Hepatocyte (in vitro differentiated cells): Measurements from ENCODE around the gene AUTS2. TPM values are rescaled to one million over a fixed set of nuclear protein-coding genes. Genes with fewer than 3 reads are reported as not detected.

Experiments
- DNase-seq: peaks from one replicate; pipeline ENCODE4 v3.0.0-alpha.2; 2016; ENCODE audit warnings: low spot score
- H2AFZ ChIP-seq: fragments of 200-600 bp; sonication (generic); 2 replicates; pipeline ENCODE4 v1.6.0; 2016; ENCODE audit warnings: antibody characterized with exemption, mild to moderate bottlenecking
- H3K27ac ChIP-seq: fragments of 200-600 bp; sonication (generic); 2 replicates; pipeline ENCODE4 v1.5.1; 2016; ENCODE audit warnings: mild to moderate bottlenecking
- H3K27me3 ChIP-seq: fragments of 200-600 bp; sonication (generic); 2 replicates; pipeline ENCODE4 v1.6.1; 2016
- H3K36me3 ChIP-seq: fragments of 200-600 bp; sonication (generic); replicated peaks from 2 replicates; pipeline ENCODE4 v1.5.1; 2016; ENCODE audit warnings: low read depth; ENCODE audit not compliant: insufficient read depth
- H3K4me1 ChIP-seq: fragments of 200-600 bp; sonication (generic); 2 replicates; pipeline ENCODE4 v1.5.1; 2016; ENCODE audit warnings: mild to moderate bottlenecking, moderate library complexity; ENCODE audit not compliant: insufficient read depth
- H3K4me2 ChIP-seq: fragments of 200-600 bp; sonication (generic); 2 replicates; pipeline ENCODE4 v1.6.0; 2016
- H3K4me3 ChIP-seq: fragments of 200-600 bp; sonication (generic); 2 replicates; pipeline ENCODE4 v1.5.1; 2016; ENCODE audit warnings: mild to moderate bottlenecking
- H3K79me2 ChIP-seq: fragments of 200-600 bp; sonication (generic); 2 replicates; pipeline ENCODE4 v1.6.0; 2017; ENCODE audit warnings: mild to moderate bottlenecking
- H3K9me2 ChIP-seq: fragments of 200-600 bp; sonication (generic); replicated peaks from 2 replicates; pipeline ENCODE4 v1.6.0; 2017; ENCODE audit warnings: mild to moderate bottlenecking; ENCODE audit not compliant: insufficient read depth
- H3K9me3 ChIP-seq: fragments of 200-600 bp; sonication (generic); 2 replicates; pipeline ENCODE4 v1.5.1; 2016; ENCODE audit warnings: low read depth, mild to moderate bottlenecking
- H4K20me1 ChIP-seq: fragments of 200-600 bp; sonication (generic); 2 replicates; pipeline ENCODE4 v1.6.0; 2016; ENCODE audit warnings: mild to moderate bottlenecking; ENCODE audit not compliant: insufficient read depth, poor library complexity, severe bottlenecking
- EZH2 ChIP-seq: fragments of 200-600 bp; sonication (generic); IDR thresholded peaks from 2 replicates; pipeline ENCODE4 v1.6.1; 2016; ENCODE audit warnings: antibody characterized with exemption, mild to moderate bottlenecking, borderline replicate concordance
- EZH2phosphoT487 ChIP-seq: fragments of 200-600 bp; sonication (generic); IDR thresholded peaks from one replicate; pipeline ENCODE4 v1.6.1; 2018; ENCODE audit warnings: antibody characterized with exemption, mild to moderate bottlenecking, low read depth, moderate library complexity; ENCODE audit not compliant: unreplicated experiment, severe bottlenecking
- WGBS: methylation state at CpG from one replicate; pipeline ENCODE4 v1.1.6; 2016; ENCODE audit warnings: low lambda C conversion rate; ENCODE audit errors: missing lambda C conversion rate; 5-methylcytosine and 5-hydroxymethylcytosine counted together
- polyA plus RNA-seq: library from polyadenylated mRNA; unstranded; fragments of >200 nt; fragmentation: Nextera tagmentation; extraction: Ambion mirVana; gene quantifications from 2 replicates; pipeline ENCODE4 v1.2.1, GENCODE V29; 2016
- total RNA-seq: library from RNA; depleted of rRNA; stranded (reverse); fragments of >200 nt; gene quantifications from 2 replicates; pipeline ENCODE4 v1.2.3, GENCODE V29; 2014
- TF ChIP-seq, protein P1 (sequence below): fragments of 200-600 bp; sonication (generic); IDR thresholded peaks from 2 replicates; pipeline ENCODE4 v1.5.1; 2016; ENCODE audit warnings: antibody characterized with exemption, mild to moderate bottlenecking; ENCODE audit not compliant: poor library complexity

The AUTS2 gene
- total and polyA plus RNA-seq, 2 experiments from 2014 or later = 34.4 to 40.9 TPM

DNA sequence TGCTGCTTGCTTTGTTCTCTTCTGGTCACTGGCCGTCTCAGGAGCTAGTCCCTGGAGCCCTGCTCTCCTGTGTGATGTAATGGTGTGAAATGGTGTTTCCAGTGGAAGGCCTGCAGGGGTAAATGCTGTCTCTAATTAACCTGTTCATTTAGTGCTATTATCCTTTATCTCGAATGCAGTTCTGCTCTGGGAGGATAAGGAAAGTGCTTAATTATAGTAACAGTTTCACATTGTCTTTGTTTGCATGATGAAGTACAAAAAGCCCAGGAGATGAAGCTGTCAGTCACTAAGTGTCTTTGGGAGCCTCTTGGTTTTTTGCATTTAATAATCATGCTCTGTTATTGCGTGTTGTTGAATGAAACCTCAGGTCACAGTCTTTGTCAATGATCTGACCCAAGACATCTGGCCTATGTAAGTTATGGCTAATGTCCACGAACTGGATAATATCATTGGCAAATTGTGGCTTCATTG is 778.3 kb downstream of the AUTS2 start:
- DNase-seq = no peak
- Histone ChIP-seq H2AFZ (no peak overlapping the region), H3K4me3 (no peak overlapping the region), H4K20me1 (no peaks in the 10 kb centered on the region), H3K4me1 (no peaks in the 10 kb centered on the region), H3K4me2 (no peak overlapping the region), H3K27me3 (no peaks in the 10 kb centered on the region), H3K36me3 (no peaks in the 10 kb centered on the region), H3K27ac (no peak overlapping the region), H3K9me2 (no peaks in the 10 kb centered on the region), H3K79me2 (no peaks in the 10 kb centered on the region), H3K9me3 (no peaks in the 10 kb centered on the region)
- TF ChIP-seq EZH2phosphoT487 = no peak
- TF ChIP-seq, protein P1, sequence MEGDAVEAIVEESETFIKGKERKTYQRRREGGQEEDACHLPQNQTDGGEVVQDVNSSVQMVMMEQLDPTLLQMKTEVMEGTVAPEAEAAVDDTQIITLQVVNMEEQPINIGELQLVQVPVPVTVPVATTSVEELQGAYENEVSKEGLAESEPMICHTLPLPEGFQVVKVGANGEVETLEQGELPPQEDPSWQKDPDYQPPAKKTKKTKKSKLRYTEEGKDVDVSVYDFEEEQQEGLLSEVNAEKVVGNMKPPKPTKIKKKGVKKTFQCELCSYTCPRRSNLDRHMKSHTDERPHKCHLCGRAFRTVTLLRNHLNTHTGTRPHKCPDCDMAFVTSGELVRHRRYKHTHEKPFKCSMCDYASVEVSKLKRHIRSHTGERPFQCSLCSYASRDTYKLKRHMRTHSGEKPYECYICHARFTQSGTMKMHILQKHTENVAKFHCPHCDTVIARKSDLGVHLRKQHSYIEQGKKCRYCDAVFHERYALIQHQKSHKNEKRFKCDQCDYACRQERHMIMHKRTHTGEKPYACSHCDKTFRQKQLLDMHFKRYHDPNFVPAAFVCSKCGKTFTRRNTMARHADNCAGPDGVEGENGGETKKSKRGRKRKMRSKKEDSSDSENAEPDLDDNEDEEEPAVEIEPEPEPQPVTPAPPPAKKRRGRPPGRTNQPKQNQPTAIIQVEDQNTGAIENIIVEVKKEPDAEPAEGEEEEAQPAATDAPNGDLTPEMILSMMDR = no peak
- 51% methylated on average over 4 of the region's 4 CpGs for WGBS

DNA sequence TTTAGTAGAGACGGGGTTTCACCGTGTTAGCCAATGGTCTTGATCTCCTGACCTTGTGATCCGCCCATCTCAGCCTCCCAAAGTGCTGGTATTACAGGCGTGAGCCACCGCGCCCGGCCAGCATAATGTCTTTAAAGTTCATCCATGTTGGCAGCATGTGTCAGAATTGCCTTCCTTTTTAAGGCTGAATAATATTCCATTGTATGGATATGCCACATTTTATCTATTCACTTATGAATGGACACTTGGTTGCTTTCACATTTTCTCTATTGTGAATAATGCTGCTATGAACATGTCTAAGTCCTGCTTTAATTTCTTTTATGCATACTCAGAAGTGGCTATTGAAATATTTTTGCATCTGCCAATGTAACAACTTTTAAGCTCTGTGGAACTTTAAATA is 779.7 kb downstream of the AUTS2 start:
- H4K20me1 ChIP-seq = no peaks in the 10 kb centered on the region
- H3K4me3 ChIP-seq = no peak overlapping the region
- no peak overlapping the region for H3K4me2 ChIP-seq
- DNase-seq = no peak
- no peak overlapping the region for H2AFZ ChIP-seq
- H3K79me2 ChIP-seq = no peaks in the 10 kb centered on the region
- H3K9me3 ChIP-seq = no peaks in the 10 kb centered on the region
- no peaks in the 10 kb centered on the region for H3K36me3 ChIP-seq
- no peak overlapping the region for H3K27ac ChIP-seq
- no peaks in the 10 kb centered on the region for H3K9me2 ChIP-seq
- TF ChIP-seq EZH2 = no peak
- TF ChIP-seq, protein P1 = no peak
- no peak for TF ChIP-seq EZH2phosphoT487
- H3K27me3 ChIP-seq = no peaks in the 10 kb centered on the region
- 100% methylated on average over 6 of the region's 7 CpGs for WGBS
- H3K4me1 ChIP-seq = no peaks in the 10 kb centered on the region

DNA sequence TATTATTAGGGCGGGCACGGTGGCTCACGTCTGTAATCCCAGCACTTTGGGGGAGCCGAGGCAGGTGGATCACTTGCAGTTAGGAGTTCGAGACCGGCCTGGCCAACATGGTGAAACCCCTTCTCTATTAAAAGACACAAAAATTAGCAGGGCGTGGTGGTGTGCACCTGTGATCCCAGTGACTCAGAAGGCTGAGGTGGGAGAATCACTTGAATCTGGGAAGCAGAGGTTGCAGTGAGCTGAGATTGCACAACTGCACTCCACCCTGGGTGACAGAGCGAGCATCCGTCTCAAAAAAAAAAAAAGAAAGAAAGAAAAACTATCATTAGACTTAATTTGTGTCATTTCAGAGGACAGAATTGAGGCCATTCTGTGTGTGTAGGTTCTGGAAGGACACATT is 780.9 kb downstream of the AUTS2 start:
- no peak for DNase-seq
- Histone ChIP-seq H3K36me3 (no peaks in the 10 kb centered on the region), H3K9me3 (no peaks in the 10 kb centered on the region), H3K79me2 (no peaks in the 10 kb centered on the region), H3K4me3 (no peak overlapping the region), H3K4me2 (no peak overlapping the region), H4K20me1 (no peaks in the 10 kb centered on the region), H3K9me2 (no peaks in the 10 kb centered on the region), H3K27ac (no peak overlapping the region), H3K27me3 (no peaks in the 10 kb centered on the region), H3K4me1 (no peaks in the 10 kb centered on the region), H2AFZ (no peak overlapping the region)
- 97% methylated on average over 9 of the region's 9 CpGs for WGBS
- TF ChIP-seq EZH2phosphoT487 (no peak), EZH2 (no peak)
- TF ChIP-seq, protein P1 = no peak

DNA sequence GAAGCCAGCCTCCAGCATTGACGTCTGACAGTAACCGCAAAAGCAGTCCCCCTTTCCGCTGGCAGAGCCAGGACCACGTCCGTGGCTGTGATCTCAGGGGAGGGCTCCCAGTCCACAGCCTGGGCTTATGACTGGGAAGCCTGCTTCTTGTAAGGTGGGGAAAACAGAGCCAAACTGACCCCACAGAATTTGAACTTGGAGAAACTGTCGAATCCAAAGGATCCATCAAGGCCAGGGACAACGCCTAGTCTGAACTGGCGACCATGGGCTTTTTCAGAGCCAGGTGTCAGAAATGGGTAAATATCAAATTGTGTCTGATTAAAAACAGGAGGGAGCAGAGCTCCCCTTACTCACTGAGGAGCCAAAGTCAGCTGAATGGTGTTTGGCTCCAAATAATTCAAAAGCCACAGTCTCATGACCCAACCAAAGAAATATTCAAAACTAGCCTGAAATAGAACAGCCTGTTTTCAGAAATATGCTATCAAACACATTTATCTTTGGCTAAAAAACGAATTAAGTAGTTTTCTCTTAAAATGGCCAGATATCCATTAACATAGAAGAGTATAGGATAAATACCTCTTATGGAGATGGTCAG is 782.2 kb downstream of the AUTS2 start:
- no peaks in the 10 kb centered on the region for H3K79me2 ChIP-seq
- TF ChIP-seq EZH2phosphoT487 = no peak
- TF ChIP-seq, protein P1 = no peak
- TF ChIP-seq EZH2 = no peak
- no peak overlapping the region for H3K4me2 ChIP-seq
- 90% methylated on average over 9 of the region's 9 CpGs for whole genome bisulfite sequencing
- DNase-seq = no peak
- no peak overlapping the region for H2AFZ ChIP-seq
- no peaks in the 10 kb centered on the region for H3K9me2 ChIP-seq
- H3K9me3 ChIP-seq = no peaks in the 10 kb centered on the region
- H3K27me3 ChIP-seq = no peaks in the 10 kb centered on the region
- H3K4me1 ChIP-seq = no peaks in the 10 kb centered on the region
- no peak overlapping the region for H3K4me3 ChIP-seq
- no peaks in the 10 kb centered on the region for H3K36me3 ChIP-seq
- no peaks in the 10 kb centered on the region for H4K20me1 ChIP-seq
- no peak overlapping the region for H3K27ac ChIP-seq
